ENCODE results near the gene NIPAL1.

NIPAL1 gene

DNA sequence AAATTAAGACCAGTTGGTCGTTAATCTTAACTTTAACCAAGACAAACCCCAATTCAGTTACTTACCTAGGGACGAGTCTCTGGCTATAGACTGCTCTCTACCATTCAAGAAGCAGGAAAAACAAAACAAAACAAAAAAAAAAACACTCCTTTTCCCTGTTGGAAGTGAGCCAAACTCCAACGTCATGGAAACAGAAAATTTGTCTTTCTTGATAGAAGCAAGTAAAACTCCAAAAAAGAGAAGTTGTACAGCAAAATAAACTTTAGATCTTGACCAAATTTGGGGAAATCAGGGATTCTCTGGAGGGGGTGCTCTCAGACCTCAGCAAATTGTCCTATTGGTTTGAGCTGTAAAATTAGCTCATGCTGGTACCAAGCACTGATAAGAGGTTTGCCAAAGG is 3.7 kb upstream of the NIPAL1 start:
- in situ Hi-C loops (cut with MboI; ENCODE audit: low sequenced_read_pairs, unreplicated experiment) = no loop called here
- TF ChIP-seq, protein P1, sequence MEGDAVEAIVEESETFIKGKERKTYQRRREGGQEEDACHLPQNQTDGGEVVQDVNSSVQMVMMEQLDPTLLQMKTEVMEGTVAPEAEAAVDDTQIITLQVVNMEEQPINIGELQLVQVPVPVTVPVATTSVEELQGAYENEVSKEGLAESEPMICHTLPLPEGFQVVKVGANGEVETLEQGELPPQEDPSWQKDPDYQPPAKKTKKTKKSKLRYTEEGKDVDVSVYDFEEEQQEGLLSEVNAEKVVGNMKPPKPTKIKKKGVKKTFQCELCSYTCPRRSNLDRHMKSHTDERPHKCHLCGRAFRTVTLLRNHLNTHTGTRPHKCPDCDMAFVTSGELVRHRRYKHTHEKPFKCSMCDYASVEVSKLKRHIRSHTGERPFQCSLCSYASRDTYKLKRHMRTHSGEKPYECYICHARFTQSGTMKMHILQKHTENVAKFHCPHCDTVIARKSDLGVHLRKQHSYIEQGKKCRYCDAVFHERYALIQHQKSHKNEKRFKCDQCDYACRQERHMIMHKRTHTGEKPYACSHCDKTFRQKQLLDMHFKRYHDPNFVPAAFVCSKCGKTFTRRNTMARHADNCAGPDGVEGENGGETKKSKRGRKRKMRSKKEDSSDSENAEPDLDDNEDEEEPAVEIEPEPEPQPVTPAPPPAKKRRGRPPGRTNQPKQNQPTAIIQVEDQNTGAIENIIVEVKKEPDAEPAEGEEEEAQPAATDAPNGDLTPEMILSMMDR (IDR thresholded peaks at IDR 0.05; ENCODE audit: borderline replicate concordance, control extremely low read depth, extremely low read depth, insufficient read depth, missing control alignments) = no peak
- DNase-seq (ENCODE audit: low spot score) = no peak

DNA sequence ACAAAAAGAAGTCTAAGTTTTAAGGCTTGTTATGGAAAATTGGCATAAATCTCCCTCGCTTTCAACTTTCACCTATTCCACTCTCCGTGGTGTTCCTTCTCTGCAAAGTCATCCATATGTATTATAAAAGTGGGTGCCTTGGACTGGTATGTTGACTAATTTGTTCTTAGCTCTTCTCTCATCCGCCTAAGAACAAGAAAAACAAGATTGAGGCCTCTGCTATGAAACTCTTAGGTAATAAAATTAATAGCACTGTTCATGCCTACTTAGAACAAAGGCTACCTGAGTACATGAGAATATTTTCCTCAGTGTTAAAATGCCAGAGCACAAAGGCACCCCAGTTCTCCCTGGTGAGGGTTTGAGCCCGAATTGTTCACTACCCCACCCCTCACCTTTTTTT is 1.4 kb upstream of the NIPAL1 start:
- DNase-seq (ENCODE audit: low spot score) = no peak
- in situ Hi-C loops (cut with MboI; ENCODE audit: low sequenced_read_pairs, unreplicated experiment) = no loop called here
- TF ChIP-seq, protein P1 (IDR thresholded peaks at IDR 0.05; ENCODE audit: borderline replicate concordance, control extremely low read depth, extremely low read depth, insufficient read depth, missing control alignments) = no peak

DNA sequence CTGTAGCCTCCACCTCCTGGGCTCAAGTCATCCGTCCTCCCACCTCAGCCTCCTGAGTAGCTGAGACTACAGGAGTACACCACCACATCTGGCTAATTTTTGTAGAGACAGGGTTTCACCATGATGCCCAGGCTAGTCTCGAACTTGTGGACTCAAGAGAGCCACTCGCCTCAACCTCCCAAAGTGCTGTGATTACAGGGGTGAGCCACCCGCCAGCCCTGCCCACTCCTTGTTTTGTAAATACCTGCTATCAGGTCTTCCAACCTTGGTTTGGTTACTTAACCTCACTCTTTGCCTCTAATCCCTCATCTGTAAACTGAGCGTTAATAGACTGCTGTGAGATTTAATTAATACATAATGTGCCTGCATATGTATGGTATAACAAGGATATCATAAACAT is 894 bp upstream of the NIPAL1 start:
- in situ Hi-C loops (cut with MboI; ENCODE audit: low sequenced_read_pairs, unreplicated experiment) = no loop called here
- DNase-seq (ENCODE audit: low spot score) = no peak
- TF ChIP-seq, protein P1 (IDR thresholded peaks at IDR 0.05; ENCODE audit: borderline replicate concordance, control extremely low read depth, extremely low read depth, insufficient read depth, missing control alignments) = no peak

DNA sequence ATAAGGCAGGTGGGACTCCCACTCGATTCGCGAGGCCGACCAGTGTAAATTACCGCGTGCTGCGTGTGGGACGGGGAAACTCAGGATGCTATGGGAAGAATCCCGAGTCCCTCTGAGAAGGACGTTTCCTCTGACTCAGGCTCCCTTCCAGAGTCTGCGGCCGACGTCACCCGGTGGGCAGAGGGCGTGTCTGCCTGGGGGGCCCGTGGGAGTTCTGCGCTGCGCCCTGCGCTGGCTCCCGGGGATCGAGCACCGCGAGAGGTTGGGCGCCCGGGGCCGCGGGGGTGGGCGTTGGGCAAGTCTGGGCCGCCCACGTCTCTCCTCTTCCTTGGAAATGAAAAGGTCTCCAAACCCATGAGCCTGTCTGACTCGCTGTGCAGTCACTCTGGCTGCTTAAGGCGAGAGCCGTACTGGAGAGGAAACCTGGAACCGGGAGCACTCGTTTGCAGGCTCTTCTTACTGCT is 568 bp downstream of the NIPAL1 start:
- TF ChIP-seq, protein P1 (IDR thresholded peaks at IDR 0.05; ENCODE audit: borderline replicate concordance, control extremely low read depth, extremely low read depth, insufficient read depth, missing control alignments) = no peak
- peak; percentile 56 for DNase-seq (ENCODE audit: low spot score)
- in situ Hi-C loops (cut with MboI; ENCODE audit: low sequenced_read_pairs, unreplicated experiment) = no loop called here

DNA sequence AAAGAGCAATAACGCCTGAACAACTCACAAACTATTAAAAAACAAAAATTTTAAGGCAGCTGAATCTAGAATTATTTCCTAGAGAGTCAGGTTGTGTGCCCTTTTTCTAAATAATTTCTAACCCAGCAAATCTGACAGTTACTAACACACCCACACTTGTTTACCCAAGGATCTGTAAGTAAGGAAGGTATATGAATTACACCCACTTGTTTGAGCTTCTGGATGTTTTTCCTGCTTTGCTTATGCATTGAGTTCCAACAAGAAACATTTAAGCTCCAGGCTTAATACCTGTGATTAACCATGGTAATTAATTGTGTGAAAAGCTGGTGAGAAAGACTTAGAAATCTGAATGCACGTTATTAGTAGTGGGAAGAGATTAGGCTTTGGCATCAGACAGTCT is 1.5 kb downstream of the NIPAL1 start:
- no peak for DNase-seq (ENCODE audit: low spot score)
- TF ChIP-seq, protein P1 (IDR thresholded peaks at IDR 0.05; ENCODE audit: borderline replicate concordance, control extremely low read depth, extremely low read depth, insufficient read depth, missing control alignments) = no peak
- in situ Hi-C loops (cut with MboI; ENCODE audit: low sequenced_read_pairs, unreplicated experiment) = no loop called here

DNA sequence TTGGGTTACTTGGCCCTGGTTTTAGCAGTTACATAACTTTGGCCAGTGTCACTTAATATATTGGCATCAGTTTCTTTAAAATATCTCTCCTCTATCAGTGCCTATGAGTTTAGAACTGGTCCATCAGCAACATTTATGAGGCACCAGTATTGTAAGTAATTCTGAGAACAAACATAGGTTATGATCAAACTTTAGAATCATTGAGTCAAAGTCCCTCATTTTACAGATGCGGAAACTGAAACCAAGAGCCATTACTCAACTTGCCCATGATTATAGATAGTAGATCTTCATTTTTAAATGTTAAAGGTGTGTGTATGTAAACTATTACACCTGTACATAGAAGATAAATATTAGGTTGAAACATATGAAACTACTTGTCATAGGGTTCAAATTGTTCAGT is 4.5 kb downstream of the NIPAL1 start:
- TF ChIP-seq, protein P1 (IDR thresholded peaks at IDR 0.05; ENCODE audit: borderline replicate concordance, control extremely low read depth, extremely low read depth, insufficient read depth, missing control alignments) = no peak
- DNase-seq (ENCODE audit: low spot score) = no peak
- in situ Hi-C loops (cut with MboI; ENCODE audit: low sequenced_read_pairs, unreplicated experiment) = no loop called here
